GM21390 (cell line): Measurements from ENCODE around the gene GP5.

Experiments used
- ATAC-seq: cut with Tn5 transposase; IDR thresholded peaks from one replicate; pipeline ENCODE4 v1.9.1; 2021; ENCODE audit not compliant: unreplicated experiment

Gene GP5

GRCh38 chr3:194399166-194399565 is at the start of gene GP5:
Gene GP5 (minus strand): TSS chr3:194399266. CDS start chr3:194398282, 984 bp downstream.
- no peak for ATAC-seq

- no peak for ATAC-seq
These were observed 48.6 kb upstream of the GP5 start for GRCh38 chr3:194447657-194448056.

GRCh38 chr3:194447161-194447560 is 48.1 kb upstream of the GP5 start:
- ATAC-seq = no peak

- ATAC-seq = no peak
These were observed 47.7 kb upstream of the GP5 start for GRCh38 chr3:194446754-194447153.

GRCh38 chr3:194446172-194446571 is 47.1 kb upstream of the GP5 start:
- ATAC-seq = no peak

GRCh38 chr3:194443901-194444300 is 44.8 kb upstream of the GP5 start:
- no peak for ATAC-seq

GRCh38 chr3:194440756-194441155 is 41.7 kb upstream of the GP5 start:
- ATAC-seq = no peak

GRCh38 chr3:194439881-194440550 is 41.0 kb upstream of the GP5 start:
- ATAC-seq = no peak

GRCh38 chr3:194434503-194434902 is 35.4 kb upstream of the GP5 start:
- no peak for ATAC-seq

- no peak for ATAC-seq
These were observed 32.5 kb upstream of the GP5 start for GRCh38 chr3:194431554-194431953.

GRCh38 chr3:194425399-194425798 is 26.3 kb upstream of the GP5 start:
- no peak for ATAC-seq

- ATAC-seq = no peak
These were observed 25.9 kb upstream of the GP5 start for GRCh38 chr3:194424953-194425352.

- no peak for ATAC-seq
These were observed 25.3 kb upstream of the GP5 start for GRCh38 chr3:194424373-194424772.

GRCh38 chr3:194423317-194423716 is 24.3 kb upstream of the GP5 start:
- ATAC-seq = no peak

GRCh38 chr3:194422188-194422587 is 23.1 kb upstream of the GP5 start:
- ATAC-seq = no peak

GRCh38 chr3:194418671-194419070 is 19.6 kb upstream of the GP5 start:
- no peak for ATAC-seq

- no peak for ATAC-seq
These were observed 8.4 kb upstream of the GP5 start for GRCh38 chr3:194407423-194407822.

GRCh38 chr3:194405766-194406165 is 6.7 kb upstream of the GP5 start:
- no peak for ATAC-seq

GRCh38 chr3:194404365-194405140 is 5.5 kb upstream of the GP5 start:
- no peak for ATAC-seq

GRCh38 chr3:194401868-194402329 is 2.8 kb upstream of the GP5 start:
- ATAC-seq = no peak

- no peak for ATAC-seq
These were observed 2.3 kb upstream of the GP5 start for GRCh38 chr3:194401346-194401745.

- ATAC-seq = no peak
These were observed 877 bp upstream of the GP5 start for GRCh38 chr3:194399874-194400411.
